Stimulated activated memory B cell treated with anti-CD40 and anti-IgM and Interleukin-4, amounts not matched to agents 10 μg/mL and 1 μg/mL and 100 μg/mL, for 72 hours (primary cell): Measurements from ENCODE around the gene GLRA3.

Experiments
- ATAC-seq: fragments of 150-1000 bp; cut with Tn5 transposase; 2 replicates; pipeline ENCODE4 v1.10.0; 2021
- H3K27ac Mint-ChIP-seq: one replicate; pipeline ENCODE4 v1.8.0; 2022; ENCODE audit warnings: mild to moderate bottlenecking, mixed read lengths
- H3K27me3 Mint-ChIP-seq: one replicate; pipeline ENCODE4 v1.8.0; 2022; ENCODE audit warnings: mixed read lengths
- H3K36me3 Mint-ChIP-seq: one replicate; pipeline ENCODE4 v1.8.0; 2022; ENCODE audit warnings: mixed read lengths
- H3K4me1 Mint-ChIP-seq: one replicate; pipeline ENCODE4 v1.8.0; 2022; ENCODE audit warnings: mixed read lengths
- H3K4me3 Mint-ChIP-seq: one replicate; pipeline ENCODE4 v1.8.0; 2022; ENCODE audit warnings: mild to moderate bottlenecking, moderate library complexity, mixed read lengths
- H3K9me3 Mint-ChIP-seq: one replicate; pipeline ENCODE4 v1.8.0; 2022; ENCODE audit warnings: mixed read lengths

Gene GLRA3

GRCh38 chr4:174590336-174590735 lies 238.7 kb downstream of the GLRA3 start:
- Mint-ChIP-seq H3K27me3 (no peaks in the 10 kb centered on the region), H3K27ac (no peak overlapping the region), H3K36me3 (no peaks in the 10 kb centered on the region), H3K4me1 (peaks cover 5% of the 10 kb centered on the region), H3K9me3 (peaks cover 3% of the 10 kb centered on the region), H3K4me3 (no peak overlapping the region)
- no peak for ATAC-seq
